ENCODE data around the gene LSM5. TPM values are rescaled to one million over a fixed set of nuclear protein-coding genes. Genes with fewer than 3 reads are reported as not detected.

Gene LSM5
- total and polyA plus RNA-seq, 2 of the 4 experiments (the other 2 are of a cell fraction) = 5.0 to 26.5 TPM

- Histone ChIP-seq H3K23ac (ENCODE audit: low read depth, low read length) (no peak overlapping the region), H3K27me3 (ENCODE audit: control insufficient read depth, insufficient read depth, low read length) (no peaks in the 10 kb centered on the region), H2BK15ac (ENCODE audit: low read depth, low read length) (no peak overlapping the region), H2BK20ac (ENCODE audit: low read depth, low read length) (no peak overlapping the region), H3K18ac (ENCODE audit: low read depth, low read length) (no peak overlapping the region), H3K56ac (ENCODE audit: extremely low read depth, insufficient read depth, low read length) (no peak overlapping the region), H3K27ac (ENCODE audit: insufficient read depth, low read length) (no peak overlapping the region), H3K79me1 (ENCODE audit: low read depth in 1 of 2, low read length in 2 of 2) (peaks cover 29 to 58% of the 10 kb centered on the region in 2 experiments), H3K9ac (ENCODE audit: low read depth, low read length) (no peak overlapping the region), H4K91ac (ENCODE audit: insufficient read depth, low read depth, low read length) (no peak overlapping the region), H3K4ac (ENCODE audit: low read depth, low read length) (no peak overlapping the region), H2AFZ (replicated peaks; ENCODE audit: low read length, poor library complexity) (no peak overlapping the region), H3K14ac (replicated peaks; ENCODE audit: low read depth, low read length) (no peak overlapping the region), H4K5ac (ENCODE audit: low read depth, low read length) (no peak overlapping the region), H2AK5ac (ENCODE audit: low read depth, low read length) (no peak overlapping the region), H4K20me1 (ENCODE audit: insufficient read depth, low read length) (peaks cover 22% of the 10 kb centered on the region; the same call in 1 of the 2 replicates), H3K4me3 (ENCODE audit: insufficient read depth, low read depth, low read length) (no peak overlapping the region), H3K4me1 (ENCODE audit: control insufficient read depth, insufficient read depth, low read length) (no peaks in the 10 kb centered on the region), H2AK9ac (replicated peaks; ENCODE audit: low read depth, low read length, poor library complexity) (no peak overlapping the region), H2BK120ac (ENCODE audit: low read depth, low read length) (no peak overlapping the region), H4K8ac (ENCODE audit: low read depth in 2 of 2, low read length in 2 of 2) (no peak overlapping the region), H3K4me2 (ENCODE audit: low read depth, low read length) (no peak overlapping the region), H3K9me1 (ENCODE audit: insufficient read depth, low read length) (no peaks in the 10 kb centered on the region), H2BK5ac (ENCODE audit: low read depth, low read length, poor library complexity, severe bottlenecking) (no peak overlapping the region), H3K9me3 (ENCODE audit: control insufficient read depth, insufficient read depth, low read length) (peaks cover 7% of the 10 kb centered on the region), H3K36me3 (ENCODE audit: control insufficient read depth, insufficient read depth, low read length) (peaks cover 4% of the 10 kb centered on the region; the same call in 1 of the 2 replicates)
- ATAC-seq (ENCODE audit: low read depth) (no peak), DNase-seq (no peak)
- TF ChIP-seq USF2 (IDR thresholded peaks at IDR 0.05; ENCODE audit: low read depth, low read length) = no peak
- no peak for TF ChIP-seq CHD1 (IDR thresholded peaks at IDR 0.05; ENCODE audit: low read depth, low read length)
- no peak for TF ChIP-seq MXI1 (IDR thresholded peaks at IDR 0.05; ENCODE audit: borderline replicate concordance, low read depth, low read length)
- TF ChIP-seq FOS (IDR thresholded peaks at IDR 0.05; ENCODE audit: low read depth, low read length) = no peak
- intact Hi-C loops (cut with micrococcal nuclease) = no loop called here
- in situ Hi-C loops (cut with MboI; ENCODE audit: low sequenced_read_pairs) = no loop called here
- CTCF ChIA-PET = no interaction called here
- no CpG with 5 or more reads among the region's 1 CpG for WGBS, 2 experiments (ENCODE audit: extremely low coverage in 2 of 2, insufficient read length in 1 of 2)
- dilution Hi-C loops (cut with HindIII; ENCODE audit: low sequenced_read_pairs, unreplicated experiment) = no loop called here
- BruUV-seq (replicated peaks) = no TSS peak
- POLR2A ChIA-PET (ENCODE audit: unreplicated experiment) = no interaction called here
Observed at GRCh38 chr7:32513210-32513609, 23.0 kb upstream of the LSM5 start.
